Suprapubic skin (tissue), 4 donors: ENCODE data around the gene PPM1A. TPM values are rescaled to one million over a fixed set of nuclear protein-coding genes. Genes with fewer than 3 reads are reported as not detected.

Experiments used
- DNase-seq, 2 donors: peaks; one replicate each; pipeline ENCODE4 v3.0.0-alpha.2; 2019; ENCODE audit warnings: low spot score in 2 of 2
- H3K27ac ChIP-seq: fragments of 200-600 bp; sonication (generic); one replicate; pipeline ENCODE4 v1.5.1; 2019
- H3K27me3 ChIP-seq: fragments of 200-600 bp; sonication (generic); one replicate; pipeline ENCODE4 v1.5.1; 2019
- H3K36me3 ChIP-seq: fragments of 200-600 bp; sonication (generic); one replicate; pipeline ENCODE4 v1.5.1; 2019
- H3K4me1 ChIP-seq: fragments of 200-600 bp; sonication (generic); one replicate; pipeline ENCODE4 v1.5.1; 2019
- H3K4me3 ChIP-seq: fragments of 200-600 bp; sonication (generic); one replicate; pipeline ENCODE4 v1.5.1; 2019; ENCODE audit warnings: mild to moderate bottlenecking
- H3K9me3 ChIP-seq: fragments of 200-600 bp; sonication (generic); one replicate; pipeline ENCODE4 v1.5.1; 2019
- EP300 ChIP-seq: sonication (generic); formaldehyde crosslinking; IDR thresholded peaks from one replicate; pipeline ENCODE4 v1.6.1; 2017; ENCODE audit warnings: antibody characterized with exemption
- POLR2A ChIP-seq, 2 donors: fragments of 450-650 bp; IDR thresholded peaks; one replicate each; pipeline ENCODE4 v1.6.1; 2017; ENCODE audit warnings: antibody characterized with exemption in 2 of 2, mild to moderate bottlenecking in 2 of 2, moderate library complexity in 2 of 2
- POLR2AphosphoS5 ChIP-seq, 3 donors: sonication (generic); formaldehyde crosslinking; IDR thresholded peaks; one replicate each; pipeline ENCODE4 v1.6.1; 2017; ENCODE audit warnings: antibody characterized with exemption in 3 of 3
- WGBS: methylation state at CpG from one replicate; pipeline ENCODE4 v1.1.5; 2018; 5-methylcytosine and 5-hydroxymethylcytosine counted together
- total RNA-seq, 4 donors: library from RNA; depleted of rRNA; stranded (reverse); fragments of >200 nt; gene quantifications; one replicate each; pipeline ENCODE4 v1.1.0, GENCODE V29; 2016
- TF ChIP-seq, protein P1 (sequence below), 2 donors: fragments of 200-600 bp in 1 of 2; fragments of 450-650 bp in 1 of 2; sonication (generic) in 1 of 2; IDR thresholded peaks; one replicate each; pipeline ENCODE4 v1.5.1; 2016 to 2019; ENCODE audit warnings: antibody characterized with exemption in 2 of 2, mild to moderate bottlenecking in 1 of 2, moderate library complexity in 1 of 2

PPM1A gene
- total RNA-seq, 4 donors from 2014 or later, result 29.7 to 58.4 (median 43.5) TPM

DNA sequence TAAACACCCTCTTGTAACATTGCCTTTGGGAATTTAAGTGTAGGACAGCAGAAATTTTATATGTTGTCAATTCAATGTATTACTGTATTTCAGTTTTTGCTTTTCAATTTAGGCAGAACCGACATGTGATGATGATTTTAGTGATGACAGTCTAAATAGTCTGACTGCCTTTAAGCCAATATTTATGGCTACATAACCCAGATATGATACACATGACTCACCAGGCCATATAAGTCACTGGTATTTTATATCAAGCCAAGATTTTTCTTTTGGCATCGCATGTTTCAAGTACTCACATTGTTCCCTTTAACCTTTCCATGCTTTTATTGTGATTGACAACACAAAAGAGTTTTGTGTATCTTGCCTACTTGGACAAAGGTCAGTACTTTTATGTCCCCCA is 13.6 kb upstream of the PPM1A start:
- no peak overlapping the region for H3K4me3 ChIP-seq
- DNase-seq, result no peak
- no peaks in the 10 kb centered on the region for H3K36me3 ChIP-seq
- H3K27ac ChIP-seq, result no peak overlapping the region
- H3K27me3 ChIP-seq, result no peaks in the 10 kb centered on the region
- no peaks in the 10 kb centered on the region for H3K4me1 ChIP-seq
- peaks cover 9% of the 10 kb centered on the region for H3K9me3 ChIP-seq
- 26% methylated on average over 2 of the region's 2 CpGs for WGBS
- TF ChIP-seq, protein P1, sequence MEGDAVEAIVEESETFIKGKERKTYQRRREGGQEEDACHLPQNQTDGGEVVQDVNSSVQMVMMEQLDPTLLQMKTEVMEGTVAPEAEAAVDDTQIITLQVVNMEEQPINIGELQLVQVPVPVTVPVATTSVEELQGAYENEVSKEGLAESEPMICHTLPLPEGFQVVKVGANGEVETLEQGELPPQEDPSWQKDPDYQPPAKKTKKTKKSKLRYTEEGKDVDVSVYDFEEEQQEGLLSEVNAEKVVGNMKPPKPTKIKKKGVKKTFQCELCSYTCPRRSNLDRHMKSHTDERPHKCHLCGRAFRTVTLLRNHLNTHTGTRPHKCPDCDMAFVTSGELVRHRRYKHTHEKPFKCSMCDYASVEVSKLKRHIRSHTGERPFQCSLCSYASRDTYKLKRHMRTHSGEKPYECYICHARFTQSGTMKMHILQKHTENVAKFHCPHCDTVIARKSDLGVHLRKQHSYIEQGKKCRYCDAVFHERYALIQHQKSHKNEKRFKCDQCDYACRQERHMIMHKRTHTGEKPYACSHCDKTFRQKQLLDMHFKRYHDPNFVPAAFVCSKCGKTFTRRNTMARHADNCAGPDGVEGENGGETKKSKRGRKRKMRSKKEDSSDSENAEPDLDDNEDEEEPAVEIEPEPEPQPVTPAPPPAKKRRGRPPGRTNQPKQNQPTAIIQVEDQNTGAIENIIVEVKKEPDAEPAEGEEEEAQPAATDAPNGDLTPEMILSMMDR (IDR thresholded peaks at IDR 0.05), result no peak
- TF ChIP-seq EP300 (no peak), POLR2AphosphoS5 (IDR thresholded peaks at IDR 0.05) (no peak)

DNA sequence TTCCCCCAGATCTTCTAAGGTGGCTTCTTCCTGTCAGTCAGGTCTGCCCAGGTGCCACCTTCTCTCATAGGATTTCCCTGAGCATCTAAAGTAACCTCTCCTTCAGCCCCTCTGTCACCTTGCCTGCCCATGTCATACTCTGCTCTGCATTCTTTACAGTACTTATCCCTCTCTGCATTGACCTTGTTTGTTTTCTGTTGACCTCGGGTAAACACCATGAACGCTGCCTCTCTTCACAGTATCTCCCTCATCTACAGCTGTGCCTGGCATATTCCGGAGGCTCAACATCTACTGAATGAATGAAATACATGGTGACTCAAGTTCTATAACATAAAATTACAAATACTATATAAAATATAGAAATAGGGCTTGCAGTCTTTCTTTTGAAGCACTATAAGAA is 10.1 kb upstream of the PPM1A start:
- no peak for DNase-seq
- H3K27ac ChIP-seq, result no peak overlapping the region
- no peaks in the 10 kb centered on the region for H3K9me3 ChIP-seq
- 87% methylated on average over 3 of the region's 3 CpGs for WGBS
- H3K36me3 ChIP-seq, result no peaks in the 10 kb centered on the region
- no peak overlapping the region for H3K4me3 ChIP-seq
- no peaks in the 10 kb centered on the region for H3K4me1 ChIP-seq
- TF ChIP-seq POLR2A (IDR thresholded peaks at IDR 0.05) (no peak), POLR2AphosphoS5 (IDR thresholded peaks at IDR 0.05) (no peak), EP300 (no peak)
- TF ChIP-seq, protein P1 (IDR thresholded peaks at IDR 0.05), result no peak
- no peaks in the 10 kb centered on the region for H3K27me3 ChIP-seq

DNA sequence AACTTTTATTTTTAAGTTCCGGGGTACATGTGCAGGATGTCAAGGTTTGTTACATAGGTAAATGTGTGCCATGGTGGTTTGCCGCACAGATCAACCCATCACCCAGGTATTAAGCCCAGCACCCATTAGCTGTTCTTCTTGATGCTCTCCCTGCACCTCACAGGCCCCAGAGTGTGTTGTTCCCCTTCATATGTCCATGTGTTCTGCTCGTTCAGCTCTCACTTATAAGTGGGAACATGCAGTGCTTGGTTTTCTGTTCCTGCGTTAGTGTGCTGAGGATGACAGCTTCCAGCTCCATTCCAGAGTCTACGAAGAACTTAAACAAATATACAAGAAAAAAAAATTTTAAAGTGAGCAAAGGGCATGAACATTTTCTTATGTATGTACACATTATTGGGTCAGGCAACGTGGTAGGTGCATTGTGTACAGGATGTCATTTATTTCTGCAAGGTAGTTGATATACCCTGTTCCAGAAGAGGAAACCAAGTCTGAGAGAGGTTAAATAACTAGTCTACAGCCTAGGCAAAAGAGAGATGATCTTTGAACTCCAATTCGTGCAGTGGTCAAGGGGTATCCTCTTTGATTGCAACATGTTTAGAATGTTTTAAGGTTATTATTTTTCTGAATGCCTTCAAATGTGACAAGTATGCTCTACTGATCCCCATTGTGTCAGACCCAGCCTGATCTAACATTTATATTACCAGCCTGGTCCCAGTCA is 8.7 kb upstream of the PPM1A start:
- DNase-seq, result no peak
- Histone ChIP-seq H3K36me3 (no peaks in the 10 kb centered on the region), H3K4me1 (no peaks in the 10 kb centered on the region), H3K27ac (no peak overlapping the region), H3K4me3 (no peak overlapping the region), H3K9me3 (no peaks in the 10 kb centered on the region), H3K27me3 (no peaks in the 10 kb centered on the region)
- TF ChIP-seq POLR2AphosphoS5 (IDR thresholded peaks at IDR 0.05) (no peak), POLR2A (IDR thresholded peaks at IDR 0.05) (no peak), EP300 (no peak)
- TF ChIP-seq, protein P1 (IDR thresholded peaks at IDR 0.05), result no peak
- WGBS, result 93% methylated on average over 7 of the region's 7 CpGs

DNA sequence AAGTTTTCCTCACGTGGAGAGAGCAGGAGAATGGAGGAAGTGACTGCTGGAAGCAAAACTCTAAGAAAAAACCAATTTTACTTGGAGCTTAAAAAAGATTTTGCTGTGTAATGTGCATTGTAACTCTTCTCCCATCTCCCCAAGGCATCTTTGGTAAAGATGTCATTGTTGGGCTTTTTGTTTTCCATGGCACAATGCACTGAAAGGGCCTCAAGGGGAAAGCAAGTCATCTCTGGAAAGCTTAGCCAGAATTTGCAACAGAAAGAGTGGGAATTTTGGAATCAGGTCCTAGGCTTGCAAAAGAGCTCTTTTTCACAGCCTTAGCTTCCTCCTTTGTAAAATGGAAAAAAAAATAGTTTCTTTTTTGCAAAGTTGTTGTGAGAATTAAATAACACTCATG is 7.9 kb upstream of the PPM1A start:
- no peak for TF ChIP-seq POLR2A (IDR thresholded peaks at IDR 0.05)
- no peak for TF ChIP-seq POLR2AphosphoS5 (IDR thresholded peaks at IDR 0.05)
- TF ChIP-seq, protein P1 (IDR thresholded peaks at IDR 0.05), result no peak
- TF ChIP-seq EP300, result no peak

DNA sequence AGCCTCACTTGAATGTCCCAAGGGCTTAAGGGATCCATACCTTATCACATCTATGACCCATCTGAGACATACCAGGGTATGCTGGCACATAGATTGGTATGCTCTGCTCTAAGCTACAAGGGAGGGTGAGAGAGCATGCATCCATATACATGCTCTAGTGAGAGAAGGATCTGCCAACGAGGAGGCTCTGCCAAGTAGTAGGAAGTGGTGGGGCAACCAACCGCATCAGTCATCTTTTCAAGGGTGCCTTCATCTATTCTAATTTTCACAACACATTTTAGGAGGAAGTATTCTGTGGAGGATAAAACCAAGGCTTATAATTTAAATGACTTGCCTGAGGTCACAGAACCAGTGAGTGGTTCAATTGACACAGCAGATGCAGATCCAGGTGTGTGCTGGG is 6.6 kb upstream of the PPM1A start:
- Histone ChIP-seq H3K27ac (no peak overlapping the region), H3K9me3 (no peaks in the 10 kb centered on the region), H3K36me3 (no peaks in the 10 kb centered on the region), H3K4me3 (no peak overlapping the region), H3K27me3 (no peaks in the 10 kb centered on the region), H3K4me1 (peaks cover 2% of the 10 kb centered on the region)
- no peak for DNase-seq
- TF ChIP-seq, protein P1 (IDR thresholded peaks at IDR 0.05), result no peak
- 56% methylated on average over 2 of the region's 2 CpGs for WGBS

More for the DNA sequence above, 7.9 kb upstream of the PPM1A start:
- Histone ChIP-seq H3K27ac (no peak overlapping the region), H3K27me3 (no peaks in the 10 kb centered on the region), H3K9me3 (no peaks in the 10 kb centered on the region), H3K4me1 (no peaks in the 10 kb centered on the region), H3K4me3 (no peak overlapping the region), H3K36me3 (no peaks in the 10 kb centered on the region)
- 39% methylated on average over 1 of the region's 1 CpG for WGBS
- DNase-seq, result no peak
